PC-3 (cell line): Measurements from ENCODE around the gene SMAD5. TPM values are rescaled to one million over a fixed set of nuclear protein-coding genes. Genes with fewer than 3 reads are reported as not detected.

ENCODE experiments used
- ATAC-seq: fragments of 200-7000 bp; cut with Tn5 transposase; 2 replicates; pipeline ENCODE4 v1.9.1; 2020; ENCODE audit warnings: mild to moderate bottlenecking, moderate library complexity
- BruUV-seq: library from RNA; stranded (reverse); fragments of 400-500 nt; replicated peaks from 2 replicates; lab custom pipeline; 2021; lab: Mats Ljungman, UMichigan
- CTCF ChIA-PET: fragments of 300-600 bp; sonication (Branson Sonifier 250); formaldehyde crosslinking; loops from one replicate; lab custom pipeline; 2022; ENCODE audit warnings: antibody characterized with exemption; lab: Charles Lee
- POLR2A ChIA-PET: fragments of 300-600 bp; sonication (Branson Sonifier 250); formaldehyde crosslinking; loops from one replicate; lab custom pipeline; 2022; ENCODE audit warnings: antibody characterized with exemption; ENCODE audit not compliant: unreplicated experiment; lab: Charles Lee
- DNase-seq: peaks from one replicate; pipeline ENCODE4 v3.0.0-alpha.2; 2015
- H2AFZ ChIP-seq: fragments of 300-600 bp; sonication (generic); 2 replicates; pipeline ENCODE4 v1.6.0; 2016; ENCODE audit warnings: antibody characterized with exemption, low read length
- H3F3A ChIP-seq: fragments of 300-600 bp; sonication (generic); one replicate; pipeline ENCODE4 v1.6.0; 2017; ENCODE audit warnings: antibody characterized with exemption, low read length, control low read depth, mild to moderate bottlenecking; ENCODE audit not compliant: unreplicated experiment
- H3K27ac ChIP-seq: fragments of 300-600 bp; sonication (generic); 2 replicates; pipeline ENCODE4 v1.5.1; 2016; ENCODE audit warnings: mild to moderate bottlenecking, low read length
- H3K27me3 ChIP-seq: fragments of 300-600 bp; sonication (generic); 2 replicates; pipeline ENCODE4 v1.6.1; 2016; ENCODE audit warnings: low read length, mixed read lengths
- H3K36me3 ChIP-seq: fragments of 300-600 bp; sonication (generic); 2 replicates; pipeline ENCODE4 v1.6.1; 2016; ENCODE audit warnings: low read depth, mixed run types, low read length, mixed read lengths
- H3K4me1 ChIP-seq: fragments of 300-600 bp; sonication (generic); 2 replicates; pipeline ENCODE4 v1.5.1; 2016; ENCODE audit warnings: low read length; ENCODE audit not compliant: insufficient read depth
- H3K4me2 ChIP-seq: fragments of 300-600 bp; sonication (generic); 2 replicates; pipeline ENCODE4 v1.6.0; 2016; ENCODE audit warnings: low read length
- H3K4me3 ChIP-seq: fragments of 300-600 bp; sonication (generic); 2 replicates; pipeline ENCODE4 v1.5.1; 2016; ENCODE audit warnings: mild to moderate bottlenecking, low read length, mixed read lengths
- H3K79me2 ChIP-seq: fragments of 300-600 bp; sonication (generic); 2 replicates; pipeline ENCODE4 v1.6.1; 2017; ENCODE audit warnings: low read length, mixed read lengths
- H3K9ac ChIP-seq: fragments of 300-600 bp; sonication (generic); 2 replicates; pipeline ENCODE4 v1.6.0; 2016; ENCODE audit warnings: mild to moderate bottlenecking, low read length
- H3K9me2 ChIP-seq: fragments of 300-600 bp; sonication (generic); replicated peaks from 2 replicates; pipeline ENCODE4 v1.6.1; 2016; ENCODE audit warnings: mixed run types, low read length, mixed read lengths
- H3K9me3 ChIP-seq: fragments of 300-600 bp; sonication (generic); 2 replicates; pipeline ENCODE4 v1.6.1; 2016; ENCODE audit warnings: low read length, mixed read lengths
- H4K20me1 ChIP-seq: fragments of 300-600 bp; sonication (generic); 2 replicates; pipeline ENCODE4 v1.6.1; 2016; ENCODE audit warnings: low read length, mixed read lengths
- EZH2 ChIP-seq: fragments of 300-600 bp; sonication (generic); IDR thresholded peaks from one replicate; pipeline ENCODE4 v1.6.1; 2017; ENCODE audit warnings: antibody characterized with exemption, mild to moderate bottlenecking, low read length; ENCODE audit not compliant: unreplicated experiment
- EZH2phosphoT487 ChIP-seq: fragments of 300-600 bp; sonication (generic); IDR thresholded peaks from 2 replicates; pipeline ENCODE4 v1.6.1; 2018; ENCODE audit warnings: mild to moderate bottlenecking, antibody characterized with exemption, low read length, borderline replicate concordance
- intact Hi-C: fragments of 100-400 bp; cut with micrococcal nuclease; formaldehyde crosslinking; loops from 2 replicates; pipeline ENCODE4 v1.9.0; 2023
- total RNA-seq: library from RNA; depleted of rRNA; stranded (reverse); fragments of >200 nt; gene quantifications from 2 replicates; pipeline ENCODE4 v1.2.3, GENCODE V29; 2014
- TF ChIP-seq, protein P1 (sequence below): fragments of 300-600 bp; sonication (generic); conservative IDR thresholded peaks from 2 replicates; pipeline ENCODE4 v1.5.1; 2017; ENCODE audit warnings: antibody characterized with exemption, low read depth, mild to moderate bottlenecking, low read length

Gene SMAD5
- total RNA-seq, 1 experiment from 2014 or later, result 28.5 TPM

DNA sequence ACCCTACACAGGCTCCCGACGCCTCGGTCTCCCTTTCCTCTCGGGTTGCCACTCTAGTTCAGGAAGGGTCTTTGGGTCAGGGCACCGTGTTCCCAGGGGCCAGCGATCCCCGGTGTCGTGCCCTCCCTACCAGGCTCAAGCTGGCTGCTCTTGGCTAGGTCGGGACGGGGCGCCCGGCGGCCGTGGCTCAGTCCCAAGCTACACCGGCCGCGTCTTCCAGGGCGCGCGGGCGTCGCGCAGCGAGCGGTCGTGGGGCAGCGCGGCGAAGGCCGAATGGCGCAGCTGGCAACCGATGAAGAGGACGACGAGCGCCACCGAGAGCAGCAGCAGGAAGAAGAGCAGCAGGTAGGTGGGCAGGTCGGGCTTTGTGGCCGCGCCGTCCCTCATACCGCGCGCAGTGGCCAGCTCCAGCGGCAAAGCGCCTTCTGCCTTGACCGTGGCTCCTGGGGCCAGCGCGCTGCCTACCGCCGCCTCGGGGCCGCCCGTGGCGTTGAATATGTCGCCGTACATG is 59.4 kb downstream of the SMAD5 start:
- no peak for DNase-seq
- ChIA-PET CTCF (no interaction called here), POLR2A (no interaction called here)
- Histone ChIP-seq H4K20me1 (no peaks in the 10 kb centered on the region), H3K36me3 (no peaks in the 10 kb centered on the region; the same call in 1 of the 2 replicates), H3K4me1 (no peaks in the 10 kb centered on the region), H3K9ac (no peak overlapping the region), H3K4me2 (no peak overlapping the region), H3K27ac (no peak overlapping the region), H3K27me3 (no peaks in the 10 kb centered on the region), H3K9me2 (no peaks in the 10 kb centered on the region), H3K9me3 (no peaks in the 10 kb centered on the region), H3F3A (no peaks in the 10 kb centered on the region), H3K4me3 (no peak overlapping the region), H3K79me2 (no peaks in the 10 kb centered on the region), H2AFZ (no peak overlapping the region)
- no peak; the same call in 1 of the 2 replicates for ATAC-seq
- TF ChIP-seq, protein P1, sequence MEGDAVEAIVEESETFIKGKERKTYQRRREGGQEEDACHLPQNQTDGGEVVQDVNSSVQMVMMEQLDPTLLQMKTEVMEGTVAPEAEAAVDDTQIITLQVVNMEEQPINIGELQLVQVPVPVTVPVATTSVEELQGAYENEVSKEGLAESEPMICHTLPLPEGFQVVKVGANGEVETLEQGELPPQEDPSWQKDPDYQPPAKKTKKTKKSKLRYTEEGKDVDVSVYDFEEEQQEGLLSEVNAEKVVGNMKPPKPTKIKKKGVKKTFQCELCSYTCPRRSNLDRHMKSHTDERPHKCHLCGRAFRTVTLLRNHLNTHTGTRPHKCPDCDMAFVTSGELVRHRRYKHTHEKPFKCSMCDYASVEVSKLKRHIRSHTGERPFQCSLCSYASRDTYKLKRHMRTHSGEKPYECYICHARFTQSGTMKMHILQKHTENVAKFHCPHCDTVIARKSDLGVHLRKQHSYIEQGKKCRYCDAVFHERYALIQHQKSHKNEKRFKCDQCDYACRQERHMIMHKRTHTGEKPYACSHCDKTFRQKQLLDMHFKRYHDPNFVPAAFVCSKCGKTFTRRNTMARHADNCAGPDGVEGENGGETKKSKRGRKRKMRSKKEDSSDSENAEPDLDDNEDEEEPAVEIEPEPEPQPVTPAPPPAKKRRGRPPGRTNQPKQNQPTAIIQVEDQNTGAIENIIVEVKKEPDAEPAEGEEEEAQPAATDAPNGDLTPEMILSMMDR, result no peak
- no peak for TF ChIP-seq EZH2phosphoT487
- TF ChIP-seq EZH2, result no peak
- no TSS peak for BruUV-seq
- intact Hi-C loops, result no loop called here

- BruUV-seq, result no TSS peak
- CTCF ChIA-PET, result no interaction called here
- Histone ChIP-seq H3K27ac (no peak within 1 kb of the TSS), H3K9me2 (no peaks in the 10 kb centered on the region), H3K4me3 (no peak within 1 kb of the TSS), H3K4me1 (no peaks in the 10 kb centered on the region), H3K9me3 (no peaks in the 10 kb centered on the region), H3K79me2 (no peaks in the 10 kb centered on the region), H4K20me1 (no peaks in the 10 kb centered on the region), H3K36me3 (no peaks in the 10 kb centered on the region; the same call in 1 of the 2 replicates), H2AFZ (no peak within 1 kb of the TSS), H3K27me3 (no peaks in the 10 kb centered on the region), H3K9ac (no peak within 1 kb of the TSS), H3K4me2 (no peak within 1 kb of the TSS), H3F3A (no peaks in the 10 kb centered on the region)
- POLR2A ChIA-PET, result interaction anchor here (0.6 kb wide), 1 partner anchor 15 kb away, joined by 10 read pairs; no protein-coding TSS in a partner anchor
- intact Hi-C loops, result no loop called here
- TF ChIP-seq EZH2, result no peak
- TF ChIP-seq, protein P1, result no peak
- TF ChIP-seq EZH2phosphoT487, result no peak
- DNase-seq (no peak), ATAC-seq (no peak)
Measured at GRCh38 chr5:136192526-136193321, 60.1 kb downstream of the SMAD5 start, which contains the start of gene SMIM32. Gene SMIM32 (minus strand): TSS chr5:136193162. CDS start chr5:136192524, 638 bp downstream.
